NOMO-1 (cell line): ENCODE measurements around the gene SERPINB13.

Experiments
- DNase-seq, 2 experiments: peaks; one replicate each; lab custom pipeline; 2025; ENCODE audit not compliant: unreplicated experiment in 2 of 2; lab: John Stamatoyannopoulos, UW

SERPINB13 gene, protein sequence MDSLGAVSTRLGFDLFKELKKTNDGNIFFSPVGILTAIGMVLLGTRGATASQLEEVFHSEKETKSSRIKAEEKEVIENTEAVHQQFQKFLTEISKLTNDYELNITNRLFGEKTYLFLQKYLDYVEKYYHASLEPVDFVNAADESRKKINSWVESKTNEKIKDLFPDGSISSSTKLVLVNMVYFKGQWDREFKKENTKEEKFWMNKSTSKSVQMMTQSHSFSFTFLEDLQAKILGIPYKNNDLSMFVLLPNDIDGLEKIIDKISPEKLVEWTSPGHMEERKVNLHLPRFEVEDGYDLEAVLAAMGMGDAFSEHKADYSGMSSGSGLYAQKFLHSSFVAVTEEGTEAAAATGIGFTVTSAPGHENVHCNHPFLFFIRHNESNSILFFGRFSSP

DNA sequence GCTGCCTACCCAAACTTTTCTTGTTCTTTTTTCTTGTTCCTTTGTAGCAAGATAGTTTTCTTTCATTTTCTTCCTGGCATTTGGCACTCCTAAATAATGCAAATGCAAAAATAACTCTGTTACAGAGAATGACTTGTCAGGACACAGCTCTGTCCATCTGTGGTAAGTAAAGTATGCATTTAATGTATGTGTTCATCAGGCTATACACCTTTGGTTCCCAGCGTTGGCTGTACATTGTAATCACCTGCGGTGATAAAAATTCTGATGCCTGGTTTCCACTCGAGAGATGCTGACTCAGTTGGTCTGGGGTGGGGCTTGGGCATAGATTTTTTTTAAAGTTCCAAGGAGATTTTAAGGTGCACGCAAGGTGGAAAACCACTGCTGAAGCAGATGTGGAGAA is at the start of gene SERPINB13:
SERPINB13 (plus strand) TSS at position 378 of the 400 bp plus-strand sequence. CDS start 1,325 bp downstream, outside the sequence.
- no peak for DNase-seq

DNA sequence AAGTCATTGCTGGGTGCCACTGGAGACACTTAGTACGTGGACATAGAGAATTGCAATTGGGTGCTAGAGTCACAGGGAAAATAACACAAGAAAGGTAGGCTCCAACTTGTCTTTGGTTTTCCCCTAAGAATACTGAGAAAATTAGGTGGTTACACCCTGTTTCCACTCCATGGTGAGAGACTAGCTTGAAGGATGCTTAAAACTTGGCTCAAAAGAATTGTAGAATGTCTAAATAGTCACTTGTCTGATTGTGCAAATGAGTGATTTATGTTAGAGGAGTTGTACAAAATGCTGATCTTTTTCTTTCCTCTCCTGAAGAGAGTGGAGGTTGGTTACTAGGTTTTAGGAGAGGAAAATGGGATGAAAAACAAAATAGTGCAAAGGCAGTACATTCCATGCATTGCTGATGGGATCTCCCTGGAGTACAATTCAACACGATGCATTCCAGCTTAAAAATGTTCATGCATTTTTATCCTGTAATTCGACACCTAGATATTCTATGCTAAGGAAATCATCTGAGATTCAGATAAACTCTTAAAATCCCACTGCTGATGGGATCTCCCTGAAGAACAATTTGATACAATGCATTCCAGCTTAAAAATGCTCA is 47.1 kb upstream of the SERPINB13 start:
- no peak for DNase-seq

DNA sequence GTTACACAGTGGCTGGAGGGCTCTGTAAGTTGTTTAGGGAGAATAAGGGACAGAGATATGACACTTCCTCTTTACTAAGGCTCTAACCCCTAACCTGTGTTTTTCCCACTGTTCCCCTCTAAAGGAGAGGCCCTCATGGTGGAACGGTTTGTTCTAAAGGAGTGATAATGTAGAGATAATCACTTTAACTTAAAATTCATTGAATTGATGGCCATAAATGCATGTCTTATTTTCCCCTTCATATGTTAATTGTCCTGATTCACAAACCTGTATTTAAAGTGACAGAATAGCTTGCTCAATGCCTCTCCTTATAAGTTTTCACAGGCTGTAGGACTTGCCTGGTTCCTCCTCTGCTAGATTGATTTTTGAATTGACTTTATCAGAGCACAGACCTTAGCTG is 45.1 kb upstream of the SERPINB13 start, which contains the start of gene SERPINB12:
SERPINB12 (plus strand) TSS at position 301 of the 400 bp plus-strand sequence. CDS start 13,791 bp downstream, outside the sequence.
- DNase-seq, result peak in 1 of 2 experiments; percentile 47

DNA sequence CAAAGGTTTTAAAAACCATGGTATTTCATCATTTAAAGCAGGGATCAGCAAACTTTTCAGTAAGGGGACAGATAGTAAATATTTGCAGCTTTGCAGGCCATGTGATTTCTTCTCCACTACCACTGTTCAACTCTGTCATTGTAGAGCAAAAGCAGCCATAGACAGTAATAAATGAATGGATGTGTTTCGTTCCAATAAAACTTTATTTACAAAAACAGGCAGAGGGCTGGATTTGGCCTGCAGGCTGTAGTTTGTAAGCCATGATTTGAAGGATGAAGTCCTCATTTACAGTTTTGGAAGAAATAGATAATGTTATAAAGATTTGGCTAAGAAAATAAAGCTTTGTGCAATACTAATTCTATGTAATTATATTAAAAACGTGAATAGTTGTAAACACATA is 43.1 kb upstream of the SERPINB13 start:
- no peak for DNase-seq

DNA sequence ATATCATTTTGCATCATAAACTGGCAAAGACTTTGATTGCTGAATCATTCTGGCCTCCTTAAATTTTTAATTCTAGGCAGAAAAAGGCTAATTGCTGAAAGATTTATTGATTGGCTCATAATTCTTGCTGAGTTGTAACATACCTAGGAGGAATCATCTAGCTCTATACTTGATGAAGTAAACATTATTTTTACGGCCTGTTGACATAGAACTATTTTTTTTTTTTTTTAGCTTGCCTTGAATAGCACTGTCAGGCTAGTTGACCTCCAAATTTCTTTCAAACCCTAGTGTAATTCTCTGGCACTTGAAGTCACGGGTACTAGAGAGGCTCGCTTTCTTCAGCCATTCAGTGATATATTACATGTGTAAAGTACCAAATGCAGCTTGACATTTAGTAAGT is 42.1 kb upstream of the SERPINB13 start:
- no peak for DNase-seq

DNA sequence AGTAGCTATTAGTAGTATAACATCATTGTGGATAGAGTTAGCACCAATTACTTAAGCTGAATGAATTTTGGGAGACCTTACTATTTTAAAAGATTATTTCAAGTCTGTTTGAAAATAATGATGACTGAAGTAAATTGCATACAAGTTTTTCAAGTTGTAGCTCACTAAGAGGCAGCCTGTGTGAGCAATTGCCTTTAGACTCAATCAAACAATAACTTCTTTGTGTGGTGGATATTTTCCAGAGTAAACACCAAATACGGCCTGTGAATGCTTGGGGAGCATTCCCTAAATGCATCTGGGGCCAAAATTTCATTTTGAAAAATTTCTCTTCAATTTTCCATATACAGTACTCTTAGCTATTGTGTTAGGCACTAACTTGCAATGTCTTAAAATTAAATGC is 37.1 kb upstream of the SERPINB13 start:
- DNase-seq, result no peak

DNA sequence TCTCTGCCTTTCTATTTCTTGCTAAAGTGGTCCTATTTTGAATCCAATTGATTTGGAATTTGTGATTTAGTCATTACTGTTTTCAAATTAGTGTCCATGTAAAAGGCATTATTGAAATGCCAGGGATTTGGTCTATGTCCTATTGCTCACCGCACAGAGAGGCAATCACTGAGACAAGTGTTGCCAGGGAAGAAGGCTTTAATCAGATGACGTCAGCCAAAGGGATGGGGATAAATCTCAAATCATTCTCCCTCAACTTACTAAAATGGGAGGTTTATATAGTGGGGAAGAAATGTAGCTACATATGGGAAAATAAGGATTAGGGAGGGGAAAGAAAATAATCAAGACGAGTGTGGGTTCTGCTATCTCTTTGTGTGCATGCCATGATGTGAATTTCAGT is 35.4 kb upstream of the SERPINB13 start:
- no peak for DNase-seq

DNA sequence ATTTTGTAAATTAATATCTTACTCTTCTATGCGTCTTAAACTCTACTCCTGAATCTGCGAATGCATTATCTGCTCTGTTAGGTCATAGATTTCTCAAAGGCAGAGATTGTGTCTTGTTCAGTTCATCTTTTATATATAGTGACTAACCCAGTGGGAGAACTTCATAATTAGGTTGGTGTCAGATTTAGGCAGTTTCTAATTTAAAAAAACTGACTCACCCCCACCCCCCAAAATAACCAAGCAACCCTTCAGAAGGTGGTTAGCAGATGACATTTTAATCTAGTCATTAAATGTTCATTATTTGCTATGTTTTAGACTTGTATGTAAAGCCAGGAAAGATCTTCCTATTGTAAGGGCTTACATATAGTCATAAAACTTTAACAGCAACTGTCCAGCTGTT is 34.6 kb upstream of the SERPINB13 start:
- no peak for DNase-seq

DNA sequence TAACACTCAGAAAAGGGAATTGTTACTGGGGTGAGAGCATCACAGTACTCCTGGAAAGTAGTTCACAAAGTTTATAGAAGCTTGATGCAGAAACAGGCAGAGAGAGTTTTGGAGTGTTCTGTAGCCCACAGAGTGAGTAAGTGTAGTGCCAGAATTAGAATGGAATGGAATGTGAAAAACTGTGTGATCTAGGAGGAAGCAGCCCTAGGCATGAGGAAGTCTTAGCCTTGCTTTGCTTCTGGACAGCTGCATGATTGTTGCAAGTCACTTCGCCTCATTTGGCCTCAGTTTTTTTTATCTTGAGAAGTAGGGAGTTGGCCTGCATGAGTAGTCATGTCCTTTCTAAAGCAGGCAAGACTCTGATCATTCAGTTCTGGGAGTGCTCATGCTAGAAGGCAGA is 34.1 kb upstream of the SERPINB13 start:
- peak; percentile 83 to 89 for DNase-seq

DNA sequence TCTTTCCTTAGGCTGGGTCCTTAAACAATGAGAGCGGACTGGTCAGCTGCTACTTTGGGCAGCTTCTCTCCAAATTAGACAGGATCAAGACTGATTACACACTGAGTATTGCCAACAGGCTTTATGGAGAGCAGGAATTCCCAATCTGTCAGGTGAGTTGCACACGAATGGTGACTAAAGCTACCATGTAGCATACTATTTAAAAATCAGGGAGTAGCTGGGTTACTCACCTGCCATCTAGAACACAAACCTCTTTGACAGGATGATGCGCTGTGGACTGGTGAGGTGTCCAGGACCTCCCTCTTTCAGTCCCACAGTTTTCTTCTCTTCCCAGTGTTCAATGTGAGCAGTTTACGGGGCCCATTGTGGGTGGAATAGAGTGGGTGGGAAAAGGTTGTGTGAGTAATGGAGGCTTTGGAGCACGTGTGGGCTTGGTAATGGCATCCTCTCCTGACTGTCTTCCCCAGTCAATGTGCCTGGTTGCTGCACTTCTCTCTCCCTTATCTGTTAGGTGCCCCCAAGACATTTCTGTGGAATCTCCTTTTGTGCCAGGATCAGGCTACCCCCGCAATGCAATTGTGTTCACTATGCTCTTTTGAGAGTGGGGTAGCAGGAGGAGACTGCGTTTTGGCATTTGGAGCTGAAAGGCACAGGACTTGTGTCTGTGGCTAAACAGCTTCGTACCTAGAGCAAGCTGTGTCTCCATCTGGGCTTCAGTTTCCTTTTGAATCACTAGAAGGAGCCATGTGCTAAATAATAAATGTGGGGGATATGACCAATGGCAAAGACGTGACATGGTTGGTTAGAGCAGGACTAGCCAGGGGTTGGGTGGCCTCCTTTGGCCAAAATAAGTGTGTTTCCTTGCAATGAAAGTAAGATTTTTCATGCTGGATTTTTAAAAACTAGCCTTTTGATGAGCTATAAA is 27.3 kb upstream of the SERPINB13 start:
- DNase-seq, result no peak

DNA sequence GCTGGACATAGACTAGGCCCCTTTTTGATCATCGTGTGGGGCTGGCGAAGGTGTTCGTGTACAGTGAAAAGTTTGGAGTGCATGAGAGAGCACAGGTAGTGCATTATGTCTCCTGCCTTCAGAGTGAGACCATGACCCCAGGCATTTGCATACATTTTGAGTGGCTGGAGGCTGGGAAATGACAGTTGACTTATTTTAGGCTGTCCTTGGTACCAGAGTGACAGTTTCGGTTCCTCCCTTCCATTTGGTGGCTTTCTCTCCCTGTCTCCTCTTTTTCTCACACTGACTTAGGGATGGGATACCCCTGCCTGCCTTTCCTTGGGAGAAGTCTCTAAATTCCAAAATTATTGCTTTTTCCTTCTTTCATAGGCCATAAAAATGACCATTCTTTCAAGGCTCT is 24.9 kb upstream of the SERPINB13 start:
- peak; percentile 54 to 69 for DNase-seq

DNA sequence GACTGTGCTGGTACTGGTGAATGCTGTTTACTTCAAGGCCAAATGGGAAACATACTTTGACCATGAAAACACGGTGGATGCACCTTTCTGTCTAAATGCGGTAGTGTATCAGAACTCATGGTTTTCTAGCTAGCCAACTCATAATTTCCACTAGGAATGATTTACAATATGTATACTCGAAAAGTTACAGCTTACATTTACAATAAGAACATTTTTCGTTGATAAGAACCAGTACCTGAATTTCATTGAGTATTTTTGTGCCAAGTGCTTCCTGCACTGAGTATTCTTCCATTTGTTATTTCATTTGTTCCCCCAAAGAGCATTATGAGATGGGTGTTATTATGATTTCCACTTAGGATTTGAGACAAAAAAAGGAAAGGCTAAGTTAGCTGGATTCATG is 23.1 kb upstream of the SERPINB13 start:
- no peak for DNase-seq

DNA sequence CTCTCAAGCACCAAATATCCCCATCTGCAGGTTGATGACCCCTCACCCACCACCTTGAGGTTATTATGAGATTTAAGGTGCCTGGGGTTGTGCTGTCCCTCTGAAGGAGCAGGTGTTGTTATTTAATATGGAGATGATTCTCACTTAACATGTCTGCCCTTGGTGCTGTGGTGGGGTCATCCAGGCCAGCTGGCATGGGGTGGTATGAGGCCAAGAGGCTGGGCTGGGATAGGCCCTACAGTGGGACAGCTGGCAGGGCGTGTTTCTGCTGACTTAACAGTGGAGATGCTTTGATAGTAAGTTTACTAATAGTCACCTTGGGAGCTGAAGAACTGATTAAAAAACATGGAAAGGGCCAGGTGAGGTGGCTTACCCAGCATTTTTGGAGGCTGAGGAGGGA is 22.6 kb upstream of the SERPINB13 start:
- DNase-seq, result no peak

DNA sequence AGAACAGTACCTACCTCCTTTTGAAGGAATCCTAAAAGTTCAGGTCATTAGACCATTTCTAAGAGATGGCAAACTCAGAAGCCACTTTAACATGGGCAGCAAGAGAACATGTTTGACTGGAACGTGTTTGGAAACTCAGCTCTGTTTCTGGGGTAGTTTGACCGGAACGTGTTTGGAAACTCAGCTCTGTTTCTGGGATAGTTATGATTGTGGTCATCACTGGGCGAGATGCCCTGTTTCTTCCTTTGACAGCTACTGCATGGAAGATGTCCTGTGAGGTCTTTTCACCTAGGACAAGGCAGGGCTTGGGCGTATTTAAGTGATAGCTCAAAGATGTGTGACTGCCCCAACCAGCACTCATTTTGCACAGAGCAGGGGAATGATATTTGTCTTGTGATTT is 19.9 kb upstream of the SERPINB13 start:
- DNase-seq, result no peak

DNA sequence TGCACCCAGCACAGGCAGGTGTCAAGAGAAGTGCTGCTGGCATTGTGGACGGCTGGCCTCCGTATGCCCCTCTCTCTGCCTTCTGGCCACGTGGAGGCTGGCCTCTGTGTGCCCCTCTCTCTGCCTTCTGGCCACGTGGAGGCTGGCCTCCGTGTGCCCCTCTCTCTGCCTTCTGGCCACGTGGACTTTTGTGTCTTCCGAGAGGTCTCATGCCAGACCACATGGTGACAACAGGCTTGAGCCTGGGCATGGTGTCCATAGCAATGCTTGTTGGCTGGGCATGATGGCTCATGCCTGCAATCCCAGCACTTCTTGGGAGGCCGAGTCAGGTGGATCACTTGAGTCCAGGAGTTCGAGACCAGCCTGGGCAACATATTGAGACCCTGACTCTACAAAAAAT is 19.3 kb upstream of the SERPINB13 start:
- DNase-seq, result no peak

DNA sequence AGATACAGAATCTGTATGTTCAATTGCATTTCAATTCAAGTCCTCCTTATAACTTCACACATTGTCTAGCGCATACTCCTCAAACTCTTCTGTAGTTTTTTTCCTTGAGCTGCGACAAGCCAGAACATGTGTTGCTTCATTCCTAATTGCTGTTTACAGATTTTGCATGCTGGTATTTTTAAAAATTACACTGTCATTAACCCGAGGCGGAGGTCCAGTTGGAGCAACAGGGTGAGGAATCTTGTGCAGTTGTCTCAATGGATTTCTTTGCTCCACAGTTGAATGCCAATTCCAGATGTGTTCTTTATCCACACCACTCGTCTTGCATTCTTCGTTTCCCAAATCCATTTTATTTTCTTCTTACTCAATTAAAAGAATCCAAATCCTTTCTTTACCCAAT is 16.4 kb upstream of the SERPINB13 start:
- DNase-seq, result no peak

DNA sequence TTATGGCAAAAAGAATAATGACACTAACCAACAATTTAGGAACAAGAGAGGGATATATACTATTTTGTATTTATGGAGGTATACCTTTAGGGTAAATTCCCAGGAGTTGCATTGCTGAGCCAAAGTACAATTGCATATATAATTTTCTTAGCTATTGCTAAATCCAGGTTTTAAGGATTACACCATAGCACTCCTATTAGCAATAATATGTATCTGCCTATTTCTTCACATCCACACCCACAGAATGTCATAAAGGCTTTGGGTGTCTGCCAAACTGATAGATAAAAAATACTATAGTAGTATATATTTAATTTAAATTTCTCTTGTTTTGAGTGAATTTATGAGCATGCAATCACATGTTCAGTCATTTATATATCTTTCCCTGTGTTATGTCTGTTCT is 11.5 kb upstream of the SERPINB13 start:
- DNase-seq, result peak in 1 of 2 experiments; percentile 21

DNA sequence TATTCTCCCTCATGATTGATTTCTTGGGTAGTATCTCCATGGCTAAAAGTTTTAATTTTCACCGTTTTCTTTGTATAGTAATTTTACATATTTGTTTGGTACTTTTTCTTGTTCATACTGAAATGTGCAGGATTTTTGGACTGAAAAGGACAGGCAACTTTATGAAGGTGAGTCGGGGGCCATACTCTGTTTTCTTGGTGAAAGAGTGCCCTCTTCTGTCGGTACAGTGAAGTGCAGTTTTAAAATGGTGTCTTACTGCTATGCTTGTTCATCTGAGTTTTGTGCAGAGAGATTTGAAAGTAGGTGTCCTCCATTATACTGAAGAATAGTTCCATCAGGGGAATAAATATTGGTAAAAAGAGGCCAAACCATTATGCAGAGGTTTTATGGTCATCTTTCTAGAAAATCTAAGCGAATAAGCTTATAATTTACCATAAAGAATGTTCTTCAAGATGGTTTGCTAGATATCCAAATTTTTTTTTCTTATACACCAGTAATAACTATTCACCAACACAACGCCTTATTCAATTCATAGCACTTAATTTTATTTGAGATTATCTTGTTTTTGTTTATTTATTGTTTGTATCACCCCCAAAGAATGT is 8.7 kb upstream of the SERPINB13 start:
- DNase-seq, result peak; percentile 24 to 57

DNA sequence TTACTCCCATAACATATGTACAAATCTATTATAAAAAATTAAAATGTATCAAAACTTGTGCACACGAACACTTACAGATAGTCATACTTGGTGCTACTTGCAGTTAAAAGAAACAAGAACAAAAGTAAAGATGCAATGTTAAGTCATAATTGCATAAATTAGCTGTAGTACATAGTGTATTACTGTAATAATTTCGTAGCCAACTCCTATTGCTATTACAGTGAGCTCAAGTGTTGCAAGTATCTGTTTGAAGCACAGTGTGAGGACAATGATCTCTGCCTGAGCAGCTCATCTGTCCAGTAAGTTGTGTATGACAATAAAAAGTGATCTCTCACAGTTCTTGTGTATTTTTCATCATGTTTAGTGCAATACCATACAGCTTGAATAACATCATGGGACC is 7.5 kb upstream of the SERPINB13 start:
- DNase-seq, result peak; percentile 46 to 74

DNA sequence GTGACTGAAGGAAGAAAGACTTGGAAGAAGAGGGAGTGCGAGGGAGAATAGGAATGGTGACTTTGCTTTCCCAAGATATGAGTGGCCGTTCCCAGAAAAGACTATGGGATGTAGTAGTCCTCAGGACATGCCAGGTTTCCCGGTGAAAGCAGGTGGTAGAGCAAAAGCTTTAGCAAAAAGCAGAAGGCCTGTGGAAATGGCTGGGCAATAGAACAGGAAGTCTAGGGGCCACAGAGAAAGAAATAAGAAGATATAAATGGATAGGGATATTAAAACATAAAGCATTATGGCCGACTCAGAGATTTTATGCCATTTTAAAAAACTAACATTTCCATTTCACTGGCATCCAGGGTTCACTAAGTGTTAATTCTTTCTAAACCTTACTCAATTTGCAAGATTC is 1.2 kb upstream of the SERPINB13 start:
- DNase-seq, result peak in 1 of 2 experiments; percentile 8

DNA sequence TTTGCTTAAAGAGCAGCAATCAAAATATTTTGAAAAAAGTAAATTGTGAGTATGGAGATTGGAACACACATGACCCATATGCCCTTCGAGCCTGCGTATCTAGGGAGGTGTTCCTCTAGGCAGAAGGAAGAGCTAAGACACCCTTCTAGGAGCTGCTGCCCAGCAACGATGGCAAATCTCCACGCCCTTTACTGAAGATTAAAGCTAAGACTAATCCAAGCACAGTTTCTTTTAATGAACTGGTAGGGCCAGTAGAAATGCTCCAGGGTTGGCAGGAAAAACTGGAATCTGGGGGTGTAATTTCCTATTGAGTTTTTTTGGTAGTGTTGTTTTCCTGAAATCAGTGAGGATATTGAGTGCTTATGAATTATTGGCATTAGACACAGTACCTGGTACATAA is 712 bp upstream of the SERPINB13 start:
- no peak for DNase-seq
